GM18520 (cell line): ENCODE data around the gene FAM221A.
"Not testable (repeated sequence)": the region's sequence is repeated elsewhere in the genome, so short reads cannot be mapped to it uniquely, and the experiment has no call there.

ENCODE experiments used
- ATAC-seq: cut with Tn5 transposase; IDR thresholded peaks from one replicate; pipeline ENCODE4 v1.9.1; 2021; ENCODE audit not compliant: unreplicated experiment

The FAM221A gene

GRCh38 chr7:23679898-23680413 is at the start of gene FAM221A:
TSS of gene FAM221A (plus strand) at chr7:23680199. CDS start at chr7:23680219, 20 bp downstream.
- peak; percentile 92 for ATAC-seq

DNA sequence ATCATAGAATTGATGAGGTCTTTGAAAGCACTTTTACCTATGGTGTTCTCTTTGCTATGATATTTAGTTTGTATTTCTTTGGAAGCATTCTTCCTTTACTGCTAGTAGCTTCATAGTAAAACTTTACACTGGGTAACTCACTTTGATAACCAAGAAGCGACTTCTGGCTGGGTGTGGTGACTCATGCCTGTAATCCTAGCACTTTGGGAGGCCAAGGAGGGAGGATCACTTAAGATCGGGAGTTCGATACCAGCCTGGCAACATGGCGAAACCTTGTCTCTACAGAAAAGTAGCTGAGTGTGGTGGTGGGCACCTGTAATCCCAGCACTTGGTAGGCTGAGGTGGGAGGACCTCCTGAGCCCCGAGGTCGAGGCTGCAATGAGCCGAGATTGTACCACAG is 46.6 kb upstream of the FAM221A start:
- ATAC-seq = no peak

DNA sequence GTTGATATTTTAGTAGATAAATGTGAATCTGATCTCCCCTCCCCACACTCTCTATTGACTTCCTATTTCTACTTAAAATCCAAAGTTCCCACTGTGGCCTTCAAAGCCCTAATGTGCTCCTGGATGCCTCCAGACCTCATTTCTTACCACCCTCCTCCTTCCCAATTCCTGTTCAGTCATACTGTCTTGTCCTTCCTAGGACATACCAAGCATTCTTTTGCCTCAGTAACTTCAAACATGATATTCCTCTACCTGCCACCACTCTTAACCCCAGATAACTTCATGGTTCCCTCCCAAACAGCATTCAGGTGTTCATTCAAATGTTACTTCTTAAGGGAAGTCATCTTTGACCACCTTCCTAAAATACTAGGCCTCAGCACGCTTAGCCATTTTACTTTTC is 34.2 kb upstream of the FAM221A start:
- no peak for ATAC-seq

DNA sequence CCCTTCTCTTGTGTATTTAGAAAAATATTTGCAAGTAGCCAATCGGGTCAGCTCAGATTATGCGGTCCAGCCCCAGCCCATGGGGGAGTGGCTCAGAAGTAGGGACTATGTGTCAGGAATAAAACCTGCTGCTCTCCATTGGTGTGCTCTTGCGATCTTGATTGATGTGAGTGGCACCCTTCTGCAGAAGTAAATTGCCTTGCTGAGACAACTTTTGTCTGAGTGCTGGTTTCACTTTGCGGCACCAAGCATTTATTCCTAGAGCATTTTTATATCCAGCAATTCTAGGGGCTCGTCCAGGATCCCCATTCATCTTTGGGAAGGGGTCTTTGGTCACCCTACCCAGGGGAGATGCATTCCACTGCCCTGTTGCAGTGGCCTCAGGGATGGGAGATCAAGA is 26.1 kb upstream of the FAM221A start:
- ATAC-seq = no peak

DNA sequence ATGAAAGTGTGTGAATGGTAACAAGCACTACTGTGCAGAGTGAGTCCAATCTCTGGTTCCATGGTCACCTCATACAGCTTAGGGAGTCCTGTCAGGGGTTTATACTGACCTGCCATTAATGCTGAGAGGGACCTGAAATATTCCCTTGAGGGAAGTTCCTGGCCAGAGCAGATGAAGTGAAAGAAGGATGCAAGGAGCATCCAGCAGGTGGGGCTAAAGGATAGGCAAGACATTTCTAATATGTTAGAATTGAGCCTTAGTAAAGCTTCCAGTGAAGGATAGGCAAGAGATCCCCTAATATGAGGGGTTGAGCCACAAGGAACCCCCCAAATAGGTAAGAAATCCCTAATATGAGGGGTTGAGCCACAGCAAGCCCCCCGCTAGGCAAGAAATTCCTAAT is 25.5 kb upstream of the FAM221A start:
- ATAC-seq = no peak

DNA sequence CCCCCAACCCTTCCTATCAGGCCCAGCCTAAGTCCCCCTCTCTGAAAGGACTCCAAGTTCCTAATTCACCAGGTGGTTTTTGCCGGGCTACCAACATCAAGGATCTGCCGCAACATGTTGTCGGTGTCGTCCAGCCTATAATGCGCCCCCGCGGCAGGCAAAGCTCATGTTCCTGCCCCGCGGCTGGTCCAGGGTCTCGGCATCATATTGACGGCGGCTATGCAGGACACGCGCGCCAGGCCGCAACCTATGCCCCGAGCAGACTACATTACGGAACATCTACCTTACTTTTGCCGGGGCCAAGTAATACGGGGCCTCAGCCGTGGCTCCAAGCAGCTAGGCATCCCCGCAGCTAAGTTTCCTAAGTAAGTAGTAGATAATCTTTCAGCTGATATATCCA is 24.6 kb upstream of the FAM221A start:
- ATAC-seq = no peak

- ATAC-seq = no peak
These were observed 21.1 kb upstream of the FAM221A start for GRCh38 chr7:23658831-23659427.

- no peak for ATAC-seq
These were observed 18.6 kb upstream of the FAM221A start for GRCh38 chr7:23661385-23661784.

DNA sequence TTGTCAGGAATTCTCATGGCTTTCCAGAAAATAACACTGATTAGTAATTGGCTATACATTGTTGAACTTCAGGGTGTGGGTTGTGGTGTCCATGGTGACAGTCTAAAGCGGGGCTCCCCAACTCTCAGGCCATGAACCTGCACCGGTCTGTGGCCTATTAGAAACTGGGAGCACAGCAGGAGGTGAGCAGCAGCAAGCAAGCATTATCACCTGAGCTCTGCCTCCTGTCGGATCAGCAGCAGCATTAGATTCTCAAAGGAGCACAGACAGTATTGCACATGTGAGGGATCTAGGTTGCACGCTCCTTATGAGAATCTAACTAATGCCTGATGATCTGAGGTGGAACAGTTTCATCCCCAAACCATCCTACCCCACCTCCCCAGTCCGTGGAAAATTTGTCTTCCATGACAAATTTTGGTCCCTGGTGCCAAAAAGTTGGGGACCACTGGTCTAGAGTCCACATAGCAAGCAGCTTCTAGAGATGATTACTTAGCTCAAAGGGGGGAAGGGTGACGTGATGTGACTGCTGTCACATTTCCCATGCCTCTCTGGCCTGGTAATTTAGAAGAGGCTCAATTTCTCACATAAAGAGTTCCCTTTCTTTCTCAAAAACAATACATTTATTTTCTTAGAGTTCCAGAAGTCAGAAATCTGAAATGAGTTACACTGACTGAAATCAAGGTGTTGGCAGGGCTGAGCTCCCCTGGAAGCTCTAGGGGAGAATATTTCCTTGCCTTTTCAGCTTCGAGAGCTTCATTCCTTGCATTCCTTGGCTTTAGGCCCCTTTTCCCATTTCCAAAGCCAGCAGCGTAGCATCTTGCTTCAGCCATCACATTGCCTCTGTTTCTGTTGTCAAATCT is 17.6 kb upstream of the FAM221A start:
- no peak for ATAC-seq

DNA sequence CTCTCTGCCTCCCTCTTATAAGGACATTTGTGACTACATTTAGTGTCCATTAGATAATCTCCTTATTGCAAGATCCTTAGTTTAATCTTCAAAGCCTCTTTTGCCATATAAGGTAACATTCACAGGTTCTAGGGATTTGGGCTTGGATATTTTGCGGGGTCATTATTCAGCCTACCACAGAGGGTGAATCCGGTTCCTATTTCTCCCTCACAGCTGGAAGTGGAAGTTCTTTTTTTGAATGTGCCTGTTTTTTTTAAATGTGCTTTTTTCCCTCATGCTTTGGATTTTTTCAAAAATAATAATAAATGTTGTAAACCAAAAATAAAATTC is 17.1 kb upstream of the FAM221A start:
- no peak for ATAC-seq

DNA sequence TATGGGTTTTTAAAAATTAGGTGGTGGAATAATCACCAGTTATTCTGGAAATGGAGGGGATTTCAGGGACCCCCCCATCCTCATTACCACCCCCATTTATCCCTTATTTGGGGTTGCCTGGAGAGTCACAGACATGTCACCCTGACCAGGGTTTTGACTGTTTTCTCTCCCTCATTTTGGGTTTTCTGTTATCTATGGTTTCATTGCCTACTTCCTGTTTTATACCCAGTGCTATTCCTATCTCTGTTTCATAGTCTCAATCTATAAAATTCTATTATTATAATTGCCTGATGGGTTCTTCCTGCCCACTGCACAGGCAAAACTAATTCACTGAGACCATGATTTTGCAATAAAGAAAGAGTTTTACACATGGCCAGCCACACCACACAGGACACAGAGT is 15.9 kb upstream of the FAM221A start:
- no peak for ATAC-seq

- ATAC-seq = no peak
These were observed 8.0 kb upstream of the FAM221A start for GRCh38 chr7:23672033-23672432.

- no peak for ATAC-seq
These were observed 711 bp downstream of the FAM221A start for GRCh38 chr7:23680414-23681405.

DNA sequence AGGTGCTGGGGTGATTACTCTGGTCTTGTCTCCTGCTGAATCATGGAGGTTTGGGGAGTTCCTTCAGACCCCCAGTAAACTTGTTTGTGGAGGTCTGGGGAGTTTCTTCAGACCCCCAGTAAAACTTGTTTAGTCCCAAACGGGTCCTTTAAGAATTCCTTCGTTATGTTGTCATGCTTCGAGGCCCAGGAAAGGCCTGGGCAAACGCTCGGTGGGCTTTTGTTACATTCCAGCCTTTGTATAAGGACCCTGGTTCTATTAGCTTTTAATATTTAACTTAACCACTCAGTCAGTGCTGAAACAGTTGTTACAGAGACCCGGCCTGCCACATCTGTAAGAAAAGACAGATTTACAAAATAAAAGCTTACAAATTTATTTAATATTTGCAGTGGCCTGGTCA is 4.0 kb downstream of the FAM221A start:
- ATAC-seq = not testable (repeated sequence)

GRCh38 chr7:23685731-23686130 is 5.7 kb downstream of the FAM221A start:
- no peak for ATAC-seq

DNA sequence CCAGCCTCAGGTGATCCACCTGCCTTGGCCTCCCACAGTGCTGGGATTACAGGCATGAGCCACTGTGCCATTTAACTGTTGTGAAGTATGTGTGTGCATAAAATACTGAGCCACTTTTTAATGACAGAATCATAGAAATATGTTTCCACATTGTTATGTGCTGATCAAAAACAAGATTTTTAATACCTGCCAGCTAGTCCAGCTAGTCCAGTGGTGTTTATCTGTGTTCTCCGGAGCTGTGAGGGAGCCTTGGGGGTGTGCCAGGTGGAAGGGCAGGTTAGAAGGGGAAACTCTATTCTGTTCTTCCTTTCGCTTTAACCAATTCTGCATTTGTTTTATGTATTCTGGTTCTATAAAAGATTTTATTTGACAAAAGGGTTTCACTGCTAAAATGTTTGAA is 7.0 kb downstream of the FAM221A start:
- ATAC-seq = no peak

GRCh38 chr7:23689165-23689564 is 9.2 kb downstream of the FAM221A start:
- no peak for ATAC-seq

DNA sequence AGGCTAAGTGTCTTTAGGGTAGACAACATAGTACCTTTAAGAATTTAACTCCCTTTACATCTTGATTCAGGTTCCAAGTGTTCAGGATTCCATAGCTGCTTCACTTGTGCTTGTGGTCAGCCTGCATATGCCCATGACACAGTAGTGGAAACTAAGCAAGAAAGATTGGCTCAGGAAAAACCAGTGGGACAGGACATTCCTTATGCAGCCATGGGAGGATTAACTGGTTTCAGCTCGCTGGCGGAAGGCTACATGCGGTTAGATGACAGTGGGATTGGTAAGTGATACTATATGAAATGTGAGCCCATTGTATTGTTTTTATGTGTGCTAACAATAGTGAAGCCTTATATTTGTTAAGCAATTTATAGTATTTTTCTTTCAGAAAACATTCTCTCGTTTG is 11.3 kb downstream of the FAM221A start:
- no peak for ATAC-seq

DNA sequence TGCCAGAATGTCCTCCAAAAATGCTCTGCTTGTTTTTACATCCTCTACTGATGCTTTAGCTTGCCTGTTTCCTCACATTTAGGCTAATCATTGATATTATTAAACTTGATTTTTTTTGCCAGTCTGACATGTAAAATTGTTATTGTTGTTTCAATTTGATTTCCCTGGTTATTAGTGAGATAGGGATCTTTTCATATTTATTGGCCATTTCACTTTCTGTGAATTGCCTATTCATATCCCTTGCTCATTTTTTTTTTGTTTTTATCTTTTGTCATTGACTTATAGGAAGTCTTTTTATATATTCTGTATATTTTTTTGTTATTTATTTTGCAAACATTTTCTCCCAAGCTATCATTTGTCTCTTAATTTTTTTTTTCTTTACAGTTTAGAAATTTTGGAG is 13.2 kb downstream of the FAM221A start:
- no peak for ATAC-seq

- no peak for ATAC-seq
These were observed 17.0 kb downstream of the FAM221A start for GRCh38 chr7:23696916-23697441.

- ATAC-seq = no peak
These were observed 18.8 kb downstream of the FAM221A start for GRCh38 chr7:23698822-23699221.
